ENCODE results near the gene TMEM123.

GRCh38 chr11:102347462-102348370 lies 104.8 kb downstream of the TMEM123 start:
- TF ChIP-seq CTCF (IDR thresholded peaks at IDR 0.05) (no peak), EZH2 (IDR thresholded peaks at IDR 0.05; ENCODE audit: borderline replicate concordance, insufficient read depth, low read depth, low read length, poor library complexity, severe bottlenecking) (no peak)

Data from B cell (primary cell).